Amygdala (tissue), 56 donors: ENCODE measurements around the gene ZNF700.
"Not testable (repeated sequence)": the region's sequence is repeated elsewhere in the genome, so short reads cannot be mapped to it uniquely, and the experiment has no call there.

Source experiments
- DNase-seq, 56 donors: peaks; one replicate each; lab custom pipeline; 2025; lab: John Stamatoyannopoulos, UW

Gene ZNF700

GRCh38 chr19:11924886-11925650 lies at the start of gene ZNF700:
Gene ZNF700 (plus strand): TSS chr19:11925107. CDS start chr19:11925211, 104 bp downstream.
- DNase-seq: peak; percentile 24 to 97 (median 88)

GRCh38 chr19:11879687-11880266 lies 45.1 kb upstream of the ZNF700 start:
- DNase-seq: peak in 8 of 56 donors; percentile 0 to 37 (median 3)

- no peak for DNase-seq
Observed at GRCh38 chr19:11880598-11880997, 44.3 kb upstream of the ZNF700 start.

- DNase-seq: peak in 34 of 56 donors; percentile 0 to 61 (median 10)
Observed at GRCh38 chr19:11881151-11881800, 43.6 kb upstream of the ZNF700 start.

- no peak for DNase-seq
Observed at GRCh38 chr19:11882606-11883005, 42.3 kb upstream of the ZNF700 start.

- DNase-seq: peak in 3 of 56 donors; percentile 22 to 37 (median 35)
Observed at GRCh38 chr19:11887234-11887610, 37.7 kb upstream of the ZNF700 start.

GRCh38 chr19:11887611-11888531 lies 37.0 kb upstream of the ZNF700 start, which contains the start of gene ZNF69:
Gene ZNF69 (plus strand): TSS chr19:11887782. CDS start chr19:11887924, 142 bp downstream.
- peak; percentile 21 to 89 (median 65) for DNase-seq

- DNase-seq: not testable (repeated sequence)
Observed at GRCh38 chr19:11889901-11890300, 35.0 kb upstream of the ZNF700 start.

- DNase-seq: no peak
Observed at GRCh38 chr19:11890634-11891033, 34.3 kb upstream of the ZNF700 start.

GRCh38 chr19:11894851-11895250 lies 30.1 kb upstream of the ZNF700 start:
- DNase-seq: no peak

- no peak for DNase-seq
Observed at GRCh38 chr19:11902228-11902627, 22.7 kb upstream of the ZNF700 start.

- no peak for DNase-seq
Observed at GRCh38 chr19:11905928-11906327, 19.0 kb upstream of the ZNF700 start.

- not testable (repeated sequence) for DNase-seq
Observed at GRCh38 chr19:11911937-11912336, 13.0 kb upstream of the ZNF700 start.

GRCh38 chr19:11914417-11915051 lies 10.4 kb upstream of the ZNF700 start:
- DNase-seq: not testable (repeated sequence)

GRCh38 chr19:11921852-11922495 lies 2.9 kb upstream of the ZNF700 start:
- no peak for DNase-seq

- DNase-seq: not testable (repeated sequence)
Observed at GRCh38 chr19:11925651-11926187, 812 bp downstream of the ZNF700 start.

- DNase-seq: no peak
Observed at GRCh38 chr19:11927227-11927626, 2.3 kb downstream of the ZNF700 start.

- DNase-seq: peak in 2 of 56 donors; percentile 0 to 16
Observed at GRCh38 chr19:11931051-11931450, 6.1 kb downstream of the ZNF700 start.

GRCh38 chr19:11931513-11931912 lies 6.6 kb downstream of the ZNF700 start:
- DNase-seq: no peak
